SK-N-SH (cell line): ENCODE results near the gene PMPCB. TPM values are rescaled to one million over a fixed set of nuclear protein-coding genes. Genes with fewer than 3 reads are reported as not detected.
A peak's percentile ranks its signal among the peaks of the same experiment; 100 is the strongest.

Experiments
- CTCF ChIA-PET: fragments of 300-600, 350-600 bp; formaldehyde crosslinking; extraction: SDS; loops from one replicate; lab custom pipeline; 2021; lab: Yijun Ruan, JAX
- POLR2A ChIA-PET: fragments of 350-600 bp; sonication (Branson Sonifier 250); formaldehyde crosslinking; extraction: SDS; loops from one replicate; lab custom pipeline; 2020; ENCODE audit warnings: antibody characterized with exemption, inconsistent platforms; lab: Yijun Ruan, JAX
- DNase-seq: peaks from one replicate; pipeline ENCODE4 v3.0.0; 2012
- H2AFZ ChIP-seq: fragments of 200-600 bp; sonication (generic); 2 replicates; pipeline ENCODE4 v1.8.1; 2016; ENCODE audit warnings: antibody characterized with exemption, mild to moderate bottlenecking, low read depth
- H3F3A ChIP-seq: fragments of 200-600 bp; sonication (generic); replicated peaks from 2 replicates; pipeline ENCODE3; 2016; ENCODE audit warnings: antibody characterized with exemption, mild to moderate bottlenecking; ENCODE audit not compliant: insufficient read depth
- H3K27ac ChIP-seq, 2 experiments: fragments of 200-500 bp in 1 of 2; fragments of 200-600 bp in 1 of 2; sonication (Bioruptor generic) in 1 of 2; sonication (generic), shearing (Covaris generic) in 1 of 2; 2 replicates each; pipeline versions ENCODE4 v1.5.1 to v1.6.1; 2014 to 2016; ENCODE audit warnings: low read depth in 2 of 2, inconsistent platforms in 1 of 2, low read length in 1 of 2, mild to moderate bottlenecking in 1 of 2, mixed read lengths in 1 of 2
- H3K27me3 ChIP-seq: fragments of 200-600 bp; sonication (generic), shearing (Covaris generic); 2 replicates; pipeline ENCODE4 v1.6.1; 2016; ENCODE audit warnings: mixed run types; ENCODE audit not compliant: insufficient read depth
- H3K36me3 ChIP-seq, 2 experiments: fragments of 200-500 bp in 1 of 2; fragments of 200-600 bp in 1 of 2; sonication (Bioruptor generic) in 1 of 2; sonication (generic) in 1 of 2; replicated peaks in 1 of 2; 2 replicates each; pipeline versions ENCODE3 to v1.5.1; 2014 to 2016; ENCODE audit warnings: low read length in 1 of 2, mild to moderate bottlenecking in 1 of 2; ENCODE audit not compliant: insufficient read depth in 2 of 2, control insufficient read depth in 1 of 2
- H3K4me1 ChIP-seq, 2 experiments: fragments of 200-500 bp in 1 of 2; fragments of 200-600 bp in 1 of 2; sonication (Bioruptor generic) in 1 of 2; sonication (generic), shearing (Covaris generic) in 1 of 2; 2 replicates each; pipeline versions ENCODE4 v1.5.1 to v1.6.1; 2014 to 2016; ENCODE audit warnings: low read depth in 1 of 2, low read length in 1 of 2, mixed run types in 1 of 2; ENCODE audit not compliant: insufficient read depth in 2 of 2, control insufficient read depth in 1 of 2
- H3K4me2 ChIP-seq: fragments of 200-600 bp; sonication (generic), shearing (Covaris generic); 2 replicates; pipeline ENCODE4 v1.6.1; 2017; ENCODE audit warnings: mixed run types
- H3K4me3 ChIP-seq, 2 experiments: fragments of 200-500 bp in 1 of 2; fragments of 200-600 bp in 1 of 2; sonication (Bioruptor generic) in 1 of 2; sonication (generic), shearing (Covaris generic) in 1 of 2; 2 replicates each; pipeline versions ENCODE4 v1.5.1 to v1.8.1; 2014 to 2016; ENCODE audit warnings: low read depth in 2 of 2, inconsistent platforms in 1 of 2, low read length in 1 of 2, mild to moderate bottlenecking in 1 of 2, mixed read lengths in 1 of 2, moderate library complexity in 1 of 2
- H3K79me2 ChIP-seq: fragments of 200-600 bp; sonication (generic); 2 replicates; pipeline ENCODE4 v1.8.1; 2017; ENCODE audit warnings: mild to moderate bottlenecking; ENCODE audit not compliant: insufficient read depth
- H3K9ac ChIP-seq: fragments of 200-600 bp; sonication (generic); 2 replicates; pipeline ENCODE4 v1.6.1; 2017; ENCODE audit warnings: mixed run types
- H3K9me2 ChIP-seq: fragments of 200-600 bp; sonication (generic); 2 replicates; pipeline ENCODE4 v1.6.1; 2017; ENCODE audit warnings: mixed run types
- H3K9me3 ChIP-seq: fragments of 200-600 bp; sonication (generic); 2 replicates; pipeline ENCODE4 v1.6.1; 2017; ENCODE audit warnings: mixed run types, mild to moderate bottlenecking, moderate library complexity
- H4K20me1 ChIP-seq: fragments of 200-600 bp; sonication (generic); 2 replicates; pipeline ENCODE4 v1.6.1; 2017; ENCODE audit warnings: mild to moderate bottlenecking, mixed run types; ENCODE audit not compliant: insufficient read depth
- CHD2 ChIP-seq: fragments of 150-350 bp; IDR thresholded peaks from 2 replicates; pipeline ENCODE4 v1.6.1; 2018; ENCODE audit warnings: low read length; ENCODE audit not compliant: partially characterized antibody
- ELF1 ChIP-seq: IDR thresholded peaks from 2 replicates; pipeline ENCODE4 v1.4.0; 2012
- EP300 ChIP-seq, 2 experiments: IDR thresholded peaks; 2 replicates each; pipeline versions ENCODE4 v1.4.0 to v1.6.1; 2012; ENCODE audit warnings: borderline replicate concordance in 1 of 2, low read depth in 1 of 2, low read length in 1 of 2
- EZH2phosphoT487 ChIP-seq: fragments of 200-600 bp; sonication (generic); IDR thresholded peaks from 2 replicates; pipeline ENCODE4 v1.6.1; 2017; ENCODE audit warnings: low read depth, mixed run types, mild to moderate bottlenecking, antibody characterized with exemption, moderate library complexity, borderline replicate concordance
- FOXM1 ChIP-seq: IDR thresholded peaks from 2 replicates; pipeline ENCODE4 v1.4.0; 2012; ENCODE audit warnings: low read depth, mild to moderate bottlenecking
- GABPA ChIP-seq: IDR thresholded peaks from 2 replicates; pipeline ENCODE4 v1.4.0; 2012; ENCODE audit warnings: low read depth, mild to moderate bottlenecking
- IRF3 ChIP-seq: fragments of 150-350 bp; IDR thresholded peaks from 2 replicates; pipeline ENCODE4 v1.6.1; 2016; ENCODE audit warnings: mild to moderate bottlenecking, low read depth, low read length
- JUND ChIP-seq: IDR thresholded peaks from 2 replicates; pipeline ENCODE4 v1.4.0; 2012
- MAX ChIP-seq: IDR thresholded peaks from 2 replicates; pipeline ENCODE4 v1.4.0; 2012; ENCODE audit warnings: low read depth
- MEF2A ChIP-seq: IDR thresholded peaks from 2 replicates; pipeline ENCODE4 v1.4.0; 2012; ENCODE audit warnings: low read depth, borderline replicate concordance
- MXI1 ChIP-seq: IDR thresholded peaks from 2 replicates; pipeline ENCODE4 v1.6.1; 2012; ENCODE audit warnings: mild to moderate bottlenecking, low read depth, low read length, improper control_type of control experiment
- NFIC ChIP-seq: IDR thresholded peaks from 2 replicates; pipeline ENCODE4 v1.4.0; 2012; ENCODE audit warnings: borderline replicate concordance
- PBX3 ChIP-seq: IDR thresholded peaks from 2 replicates; pipeline ENCODE4; 2012
- POLR2AphosphoS5 ChIP-seq: IDR thresholded peaks from 2 replicates; pipeline ENCODE4 v1.6.1; 2012; ENCODE audit warnings: low read depth, low read length
- RCOR1 ChIP-seq: fragments of 150-350 bp; IDR thresholded peaks from 2 replicates; pipeline ENCODE4 v1.6.1; 2017; ENCODE audit warnings: antibody characterized with exemption, low read length
- REST ChIP-seq: IDR thresholded peaks from 2 replicates; pipeline ENCODE4 v1.6.1; 2012; ENCODE audit warnings: mild to moderate bottlenecking, low read depth, low read length, moderate library complexity
- RFX5 ChIP-seq: IDR thresholded peaks from 2 replicates; pipeline ENCODE4 v1.6.1; 2012; ENCODE audit warnings: mild to moderate bottlenecking, improper control_type of control experiment, low read length
- RXRA ChIP-seq: IDR thresholded peaks from 2 replicates; pipeline ENCODE4 v1.4.0; 2012; ENCODE audit warnings: low read depth, mild to moderate bottlenecking, borderline replicate concordance
- SIN3A ChIP-seq: IDR thresholded peaks from 2 replicates; pipeline ENCODE4 v1.6.1; 2012; ENCODE audit warnings: low read depth, mild to moderate bottlenecking, low read length, moderate library complexity, borderline replicate concordance
- TAF1 ChIP-seq: IDR thresholded peaks from 2 replicates; pipeline ENCODE4 v1.6.1; 2012; ENCODE audit warnings: low read depth, mild to moderate bottlenecking, low read length, moderate library complexity, borderline replicate concordance
- TCF12 ChIP-seq: IDR thresholded peaks from 2 replicates; pipeline ENCODE4 v1.4.0; 2012
- USF1 ChIP-seq: IDR thresholded peaks from 2 replicates; pipeline ENCODE4 v1.4.0; 2012; ENCODE audit warnings: low read depth, borderline replicate concordance
- USF2 ChIP-seq: fragments of 150-350 bp; IDR thresholded peaks from 2 replicates; pipeline ENCODE4 v1.6.1; 2017; ENCODE audit warnings: antibody characterized with exemption, low read length, low read depth, borderline replicate concordance
- YY1 ChIP-seq: IDR thresholded peaks from 2 replicates; pipeline ENCODE4 v1.4.0; 2012; ENCODE audit warnings: low read depth, mild to moderate bottlenecking
- WGBS: methylation state at CpG from one replicate; pipeline ENCODE4 v1.1.6; 2017; ENCODE audit warnings: low lambda C conversion rate; 5-methylcytosine and 5-hydroxymethylcytosine counted together
- polyA plus RNA-seq, 3 experiments: library from polyadenylated mRNA; depleted of rRNA; stranded (reverse); fragments of >200 nt; gene quantifications; 2 replicates each; pipeline ENCODE4 v1.2.3, GENCODE V29; 2012

Gene PMPCB
- polyA plus RNA-seq, 1 of the 3 experiments (the other 2 are of a cell fraction), result 116 TPM

- Histone ChIP-seq H3K4me2 (peak within 1 kb of the TSS; percentile 86), H3K27ac (peak within 1 kb of the TSS; percentile 87 to 89), H3K9me3 (no peaks in the 10 kb centered on the region), H3K27me3 (no peaks in the 10 kb centered on the region), H3K9me2 (no peaks in the 10 kb centered on the region), H3K9ac (peak within 1 kb of the TSS; percentile 92), H3K4me3 (peak within 1 kb of the TSS; percentile 72 to 82), H3K79me2 (peaks cover 84% of the 10 kb centered on the region), H3K4me1 (peaks cover 7 to 23% of the 10 kb centered on the region in 2 experiments; a peak in 2 of 4 replicates), H3F3A (peaks cover 5% of the 10 kb centered on the region), H2AFZ (peak within 1 kb of the TSS; percentile 92), H4K20me1 (peaks cover 37% of the 10 kb centered on the region), H3K36me3 (peaks cover 4 to 16% of the 10 kb centered on the region in 2 experiments)
- CTCF ChIA-PET, result interaction anchor here (0.5 to 4.4 kb wide), 7 partner anchors 10 to 1352 kb away, joined by 3 to 17 read pairs (median 3); no protein-coding TSS in a partner anchor
- POLR2A ChIA-PET, result interaction anchor here (0.6 to 0.8 kb wide), 2 partner anchors 26 to 40 kb away, joined by 3 read pairs; no protein-coding TSS in a partner anchor
- peak; percentile 82 for DNase-seq
- 1% methylated on average over 24 of the region's 25 CpGs for WGBS
- TF ChIP-seq MXI1, result peak; percentile 89
- TF ChIP-seq USF1, result peak; percentile 80
- TF ChIP-seq RCOR1, result peak; percentile 70
- peak; percentile 97 for TF ChIP-seq TAF1
- no peak for TF ChIP-seq USF2
- TF ChIP-seq FOXM1, result no peak
- TF ChIP-seq CHD2, result peak; percentile 67
- peak; percentile 92 for TF ChIP-seq SIN3A
- TF ChIP-seq YY1, result peak; percentile 81; the same call in 1 of the 2 replicates
- peak; percentile 99 for TF ChIP-seq GABPA
- peak; percentile 88 for TF ChIP-seq ELF1
- TF ChIP-seq TCF12, result peak; percentile 41; the same call in 1 of the 2 replicates
- peak; percentile 63; the same call in 1 of the 2 replicates for TF ChIP-seq RFX5
- peak; percentile 87 for TF ChIP-seq MAX
- TF ChIP-seq EZH2phosphoT487, result no peak
- peak in 1 of 2 experiments; percentile 25; a peak in 1 of 4 replicates for TF ChIP-seq EP300 (IDR thresholded peaks at IDR 0.05; ENCODE audit: borderline replicate concordance in 1 of 2, low read depth in 1 of 2, low read length in 1 of 2)
- peak; percentile 6; the same call in 1 of the 2 replicates for TF ChIP-seq JUND
- TF ChIP-seq RXRA, result no peak
- TF ChIP-seq MEF2A, result no peak
- TF ChIP-seq POLR2AphosphoS5, result peak; percentile 96
- TF ChIP-seq NFIC, result peak; percentile 14; the same call in 1 of the 2 replicates
- peak; percentile 13; the same call in 1 of the 2 replicates for TF ChIP-seq IRF3
- 0 out of 2 replicates have a peak, but pooled peaks have one; percentile 3 for TF ChIP-seq PBX3
- TF ChIP-seq REST, result peak; percentile 73; the same call in 1 of the 2 replicates
Observed at GRCh38 chr7:103347507-103348267, 50.5 kb downstream of the PMPCB start, which contains the start of gene PSMC2. Gene PSMC2, plus strand, starts transcription at chr7:103347643. Its CDS starts 69 bp downstream, at chr7:103347712.
